Activated CD8-positive, alpha-beta memory T cell treated with anti-CD3 and anti-CD28 coated beads for 48 hours (primary cell): Measurements from ENCODE around the gene CYTIP.

Source experiments
- DNase-seq, 3 experiments: peaks; one replicate each; pipeline ENCODE4 v3.0.0-alpha.2; 2020; ENCODE audit warnings: low read depth in 2 of 3, low spot score in 2 of 3

CYTIP gene

GRCh38 chr2:157443795-157444640 lies at the start of gene CYTIP:
CYTIP (minus strand) TSS chr2:157444089; CDS start chr2:157444020, 69 bp downstream.
- DNase-seq: no peak

GRCh38 chr2:157492189-157492773 lies 48.4 kb upstream of the CYTIP start:
- DNase-seq: no peak

GRCh38 chr2:157489983-157490382 lies 46.1 kb upstream of the CYTIP start:
- no peak for DNase-seq

- no peak for DNase-seq
Observed at GRCh38 chr2:157488877-157489276, 45.0 kb upstream of the CYTIP start.

GRCh38 chr2:157487747-157488146 lies 43.9 kb upstream of the CYTIP start:
- no peak for DNase-seq

- no peak for DNase-seq
Observed at GRCh38 chr2:157487271-157487610, 43.4 kb upstream of the CYTIP start.

GRCh38 chr2:157486596-157487270 lies 42.8 kb upstream of the CYTIP start:
- no peak for DNase-seq

- DNase-seq: no peak
Observed at GRCh38 chr2:157480182-157480961, 36.5 kb upstream of the CYTIP start.

- DNase-seq: no peak
Observed at GRCh38 chr2:157479081-157480027, 35.5 kb upstream of the CYTIP start.

GRCh38 chr2:157477919-157478318 lies 34.0 kb upstream of the CYTIP start:
- no peak for DNase-seq

GRCh38 chr2:157476953-157477709 lies 33.2 kb upstream of the CYTIP start:
- no peak for DNase-seq

- DNase-seq: no peak
Observed at GRCh38 chr2:157475722-157476390, 32.0 kb upstream of the CYTIP start.

- DNase-seq: no peak
Observed at GRCh38 chr2:157473581-157473980, 29.7 kb upstream of the CYTIP start.

- DNase-seq: no peak
Observed at GRCh38 chr2:157471078-157471477, 27.2 kb upstream of the CYTIP start.

- DNase-seq: no peak
Observed at GRCh38 chr2:157470321-157470720, 26.4 kb upstream of the CYTIP start.

- no peak for DNase-seq
Observed at GRCh38 chr2:157469726-157470125, 25.8 kb upstream of the CYTIP start.

GRCh38 chr2:157468931-157469708 lies 25.2 kb upstream of the CYTIP start:
- DNase-seq: no peak

GRCh38 chr2:157466764-157467163 lies 22.9 kb upstream of the CYTIP start:
- DNase-seq: no peak
